BLaER1 treated with 17β-estradiol and CSF1 and Interleukin-3, amounts not matched to agents 10 nM and 100 nM (cell line): ENCODE measurements around the gene RNF208.

Source experiments
- H3K27ac ChIP-seq, 11 experiments: shearing (Covaris generic); formaldehyde crosslinking; 2 replicates each; pipeline ENCODE4 v1.8.1; 2022
- H3K27me3 ChIP-seq, 11 experiments: shearing (Covaris generic); formaldehyde crosslinking; 2 replicates each; pipeline ENCODE4 v1.8.1; 2022
- H3K36me3 ChIP-seq, 11 experiments: shearing (Covaris generic); formaldehyde crosslinking; 2 replicates each; pipeline ENCODE4 v1.8.1; 2022
- H3K4me1 ChIP-seq, 10 experiments: shearing (Covaris generic); formaldehyde crosslinking; 2 replicates each; pipeline ENCODE4 v1.8.1; 2022
- H3K4me2 ChIP-seq, 11 experiments: shearing (Covaris generic); formaldehyde crosslinking; 2 replicates each; pipeline ENCODE4 v1.8.1; 2022
- H3K4me3 ChIP-seq, 10 experiments: shearing (Covaris generic); formaldehyde crosslinking; 2 replicates each; pipeline ENCODE4 v1.8.1; 2022
- H3K9ac ChIP-seq, 11 experiments: shearing (Covaris generic); formaldehyde crosslinking; 2 replicates each; pipeline ENCODE4 v1.8.1; 2022
- H3K9me3 ChIP-seq, 11 experiments: shearing (Covaris generic); formaldehyde crosslinking; replicated peaks in 1 of 11; 2 replicates each; pipeline ENCODE4 v1.8.1; 2022
- H4K20me1 ChIP-seq, 11 experiments: shearing (Covaris generic); formaldehyde crosslinking; 2 replicates each; pipeline ENCODE4 v1.8.1; 2022
- Cebpa-rat ChIP-seq, 11 experiments: shearing (Covaris generic); IDR thresholded peaks; 2 replicates each; pipeline ENCODE4 v1.8.1; 2022

The RNF208 gene

GRCh38 chr9:137186385-137186784 lies 35.7 kb downstream of the RNF208 start:
- Histone ChIP-seq H3K4me1 (peaks cover 42 to 49% (median 44%) of the 10 kb centered on the region in 10 experiments), H3K9ac (peak overlapping the region in 10 of 11 experiments; percentile 6 to 95 (median 92); a peak in 16 of 22 replicates), H3K4me3 (peak overlapping the region in 8 of 10 experiments; percentile 83 to 99 (median 96); a peak in 10 of 20 replicates), H4K20me1 (peaks cover 12 to 91% (median 68%) of the 10 kb centered on the region in 11 experiments; a peak in 21 of 22 replicates), H3K4me2 (peak overlapping the region; percentile 93 to 100 (median 99)), H3K27me3 (no peaks in the 10 kb centered on the region), H3K36me3 (peaks cover 63 to 81% (median 77%) of the 10 kb centered on the region in 11 experiments), H3K27ac (no peak overlapping the region), H3K9me3 (no peaks in the 10 kb centered on the region)
- TF ChIP-seq Cebpa-rat (IDR thresholded peaks at IDR 0.05): no peak

DNA sequence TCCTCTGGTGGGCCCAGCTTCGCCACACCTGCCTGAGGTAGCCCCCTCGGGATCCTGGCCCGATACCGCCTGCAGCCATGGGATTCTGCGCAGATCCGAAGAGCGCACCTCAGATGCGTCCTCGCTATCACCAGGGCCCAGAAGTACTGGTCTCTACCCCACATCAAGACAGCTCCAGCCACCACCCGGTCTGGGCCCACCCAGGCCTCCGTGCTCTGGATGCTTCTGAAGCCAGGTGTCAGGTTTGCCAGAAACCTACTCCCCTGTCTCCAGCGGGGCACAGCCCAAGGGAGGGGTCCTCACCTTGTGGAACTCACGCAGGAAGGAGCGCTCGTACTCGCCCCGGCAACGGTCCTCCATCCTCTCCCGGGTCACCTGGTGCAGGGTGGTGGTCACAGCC lies 36.1 kb downstream of the RNF208 start:
- peak overlapping the region in 9 of 11 experiments; percentile 6 to 95 (median 29); a peak in 9 of 22 replicates for H3K9ac ChIP-seq
- peaks cover 11 to 91% (median 63%) of the 10 kb centered on the region in 11 experiments; a peak in 21 of 22 replicates for H4K20me1 ChIP-seq
- H3K36me3 ChIP-seq: peaks cover 64 to 81% (median 77%) of the 10 kb centered on the region in 11 experiments
- no peaks in the 10 kb centered on the region for H3K9me3 ChIP-seq
- no peak overlapping the region for H3K27ac ChIP-seq
- H3K4me1 ChIP-seq: peaks cover 38 to 45% (median 39%) of the 10 kb centered on the region in 10 experiments
- TF ChIP-seq Cebpa-rat (IDR thresholded peaks at IDR 0.05): no peak
- peak overlapping the region; percentile 93 to 100 (median 99); a peak in 21 of 22 replicates for H3K4me2 ChIP-seq
- peak overlapping the region in 2 of 10 experiments; percentile 84 to 94; a peak in 1 of 20 replicates for H3K4me3 ChIP-seq
- no peaks in the 10 kb centered on the region for H3K27me3 ChIP-seq

DNA sequence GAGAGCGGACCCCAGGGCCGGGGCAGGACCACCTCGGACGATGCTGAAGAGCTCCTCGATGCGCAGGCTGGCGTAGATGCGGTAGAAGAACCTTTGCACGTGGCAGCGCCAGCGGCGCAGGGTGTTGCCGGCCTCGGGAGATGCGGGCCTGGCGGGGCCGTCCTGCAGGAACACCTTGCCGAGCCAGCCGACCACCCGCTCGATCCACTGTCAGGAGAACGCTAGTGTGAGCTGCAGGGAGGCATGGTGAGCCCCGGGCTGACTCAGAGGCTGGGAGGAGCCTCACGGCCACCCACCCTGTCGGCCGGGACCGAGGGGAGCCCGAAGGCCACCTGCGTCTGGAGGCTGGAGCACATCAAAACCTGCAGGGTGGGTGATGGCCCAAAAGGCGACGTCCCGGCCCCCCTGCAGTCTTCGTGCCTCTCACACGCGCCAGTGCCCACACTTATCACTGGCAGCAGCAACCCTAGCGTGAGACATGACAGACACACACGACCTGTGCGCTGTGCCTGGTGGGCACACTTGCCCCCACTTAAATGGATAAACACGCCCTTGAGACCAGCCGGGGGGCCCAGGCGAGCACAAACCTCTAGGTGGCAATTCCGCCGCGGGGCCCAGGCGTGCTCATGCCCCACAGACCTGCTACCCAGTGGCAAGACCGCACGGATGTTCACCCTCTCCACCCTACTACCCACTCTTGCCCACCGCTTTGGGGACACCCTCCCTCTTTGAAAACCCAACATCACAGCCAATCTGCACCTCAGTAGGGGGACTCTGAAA lies 37.0 kb downstream of the RNF208 start:
- Histone ChIP-seq H3K4me1 (peaks cover 29 to 36% (median 31%) of the 10 kb centered on the region in 10 experiments), H3K9ac (peak overlapping the region in 4 of 11 experiments; percentile 10 to 29 (median 16); a peak in 2 of 22 replicates), H4K20me1 (peaks cover 10 to 91% (median 54%) of the 10 kb centered on the region in 11 experiments; a peak in 21 of 22 replicates), H3K9me3 (no peaks in the 10 kb centered on the region), H3K27me3 (no peaks in the 10 kb centered on the region), H3K27ac (no peak overlapping the region), H3K4me3 (no peak overlapping the region), H3K4me2 (0 out of 22 replicates have a peak overlapping the region, but pooled peaks of 1 of the 11 experiments have one; percentile 100), H3K36me3 (peaks cover 66 to 81% (median 77%) of the 10 kb centered on the region in 11 experiments)
- no peak for TF ChIP-seq Cebpa-rat (IDR thresholded peaks at IDR 0.05)

GRCh38 chr9:137183980-137184595 lies 38.0 kb downstream of the RNF208 start:
- no peak for TF ChIP-seq Cebpa-rat (IDR thresholded peaks at IDR 0.05)
- Histone ChIP-seq H4K20me1 (peaks cover 0 to 91% (median 45%) of the 10 kb centered on the region in 11 experiments; a peak in 20 of 22 replicates), H3K27me3 (no peaks in the 10 kb centered on the region), H3K4me1 (peaks cover 20 to 31% (median 25%) of the 10 kb centered on the region in 10 experiments), H3K4me3 (no peak overlapping the region), H3K9ac (no peak overlapping the region), H3K36me3 (peaks cover 68 to 86% (median 82%) of the 10 kb centered on the region in 11 experiments), H3K27ac (no peak overlapping the region), H3K9me3 (no peaks in the 10 kb centered on the region), H3K4me2 (no peak overlapping the region)

DNA sequence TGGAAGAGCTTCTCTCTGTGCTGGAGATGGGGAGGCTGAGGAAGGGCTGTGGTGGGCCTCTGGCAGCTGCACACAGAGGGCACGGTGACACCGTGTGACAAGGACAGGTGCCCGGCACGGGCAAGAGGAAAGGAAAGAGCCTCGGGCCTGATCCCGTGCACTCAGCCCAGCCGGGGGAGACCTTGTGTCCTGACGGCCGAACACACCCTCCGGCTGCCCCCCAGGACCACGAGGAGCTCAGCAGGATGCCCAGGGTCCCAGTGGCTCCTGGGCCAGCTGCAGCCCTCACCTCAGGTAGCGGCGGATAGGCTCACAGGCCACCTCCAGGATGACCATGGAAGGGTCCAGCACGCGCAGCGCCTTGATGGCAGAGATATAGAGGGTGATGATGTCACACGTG lies 39.2 kb downstream of the RNF208 start:
- Histone ChIP-seq H3K9ac (no peak overlapping the region; a peak in 2 of 22 replicates), H3K4me1 (peaks cover 22 to 43% (median 34%) of the 10 kb centered on the region in 10 experiments), H3K27ac (no peak overlapping the region), H3K4me3 (no peak overlapping the region), H3K27me3 (no peaks in the 10 kb centered on the region), H3K4me2 (no peak overlapping the region), H3K9me3 (no peaks in the 10 kb centered on the region), H4K20me1 (peaks cover 0 to 94% (median 38%) of the 10 kb centered on the region in 11 experiments; a peak in 17 of 22 replicates), H3K36me3 (peaks cover 78 to 98% (median 89%) of the 10 kb centered on the region in 11 experiments)
- TF ChIP-seq Cebpa-rat (IDR thresholded peaks at IDR 0.05): no peak

DNA sequence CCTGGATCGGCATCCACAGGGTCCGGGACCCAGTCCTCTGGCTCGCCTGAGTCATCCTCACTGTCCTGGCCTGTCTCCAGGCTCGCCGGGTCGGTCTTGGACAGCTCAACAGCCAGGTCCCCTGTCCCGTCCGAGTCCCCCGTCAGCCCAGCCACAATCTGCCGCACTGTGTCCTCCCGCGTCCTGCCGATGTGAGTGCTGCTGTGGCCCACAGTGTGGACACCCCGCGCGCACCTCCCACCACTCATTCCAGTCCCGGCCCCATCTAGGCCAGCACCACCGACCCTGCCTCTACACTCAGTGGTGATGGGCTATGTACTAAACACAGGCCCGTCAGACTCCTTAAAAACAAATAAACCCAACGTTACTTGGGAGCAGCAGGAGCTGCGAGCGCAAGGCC lies 40.4 kb downstream of the RNF208 start:
- Histone ChIP-seq H3K4me1 (peaks cover 13 to 36% (median 23%) of the 10 kb centered on the region in 10 experiments), H3K9ac (no peak overlapping the region), H3K9me3 (no peaks in the 10 kb centered on the region), H3K36me3 (peaks cover 80 to 100% (median 95%) of the 10 kb centered on the region in 11 experiments), H4K20me1 (peaks cover 0 to 87% (median 31%) of the 10 kb centered on the region in 11 experiments; a peak in 18 of 22 replicates), H3K27me3 (no peaks in the 10 kb centered on the region), H3K27ac (no peak overlapping the region), H3K4me2 (no peak overlapping the region), H3K4me3 (no peak overlapping the region)
- no peak for TF ChIP-seq Cebpa-rat (IDR thresholded peaks at IDR 0.05)

DNA sequence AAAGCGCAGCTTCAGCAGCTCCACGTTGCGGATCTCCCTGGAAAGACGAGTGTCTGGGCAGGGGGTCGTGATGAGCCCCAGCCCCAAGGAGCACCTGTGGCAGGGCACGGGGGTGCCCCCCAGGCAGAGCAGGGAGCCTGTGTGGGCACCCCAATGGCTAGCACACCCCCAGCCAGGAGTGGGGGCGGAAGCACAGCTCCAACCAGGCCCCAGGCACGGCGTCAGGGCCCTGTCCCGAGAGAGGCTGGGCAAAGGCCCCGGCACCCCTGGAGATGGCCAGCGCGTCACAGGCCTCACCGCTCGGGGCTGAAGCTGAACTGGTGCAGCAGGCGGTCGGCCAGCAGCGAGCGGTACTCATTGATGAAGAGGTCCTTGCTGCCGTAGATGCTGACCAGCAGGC lies 41.5 kb downstream of the RNF208 start:
- TF ChIP-seq Cebpa-rat (IDR thresholded peaks at IDR 0.05): no peak
- Histone ChIP-seq H3K36me3 (peaks cover 69 to 88% (median 84%) of the 10 kb centered on the region in 11 experiments), H3K9ac (no peak overlapping the region), H3K4me1 (peaks cover 14 to 28% (median 19%) of the 10 kb centered on the region in 10 experiments), H3K4me2 (no peak overlapping the region), H3K4me3 (no peak overlapping the region), H4K20me1 (peaks cover 0 to 87% (median 30%) of the 10 kb centered on the region in 11 experiments; a peak in 18 of 22 replicates), H3K27me3 (peaks cover 0 to 4% (median 0%) of the 10 kb centered on the region in 11 experiments; a peak in 4 of 22 replicates), H3K9me3 (no peaks in the 10 kb centered on the region), H3K27ac (no peak overlapping the region)

DNA sequence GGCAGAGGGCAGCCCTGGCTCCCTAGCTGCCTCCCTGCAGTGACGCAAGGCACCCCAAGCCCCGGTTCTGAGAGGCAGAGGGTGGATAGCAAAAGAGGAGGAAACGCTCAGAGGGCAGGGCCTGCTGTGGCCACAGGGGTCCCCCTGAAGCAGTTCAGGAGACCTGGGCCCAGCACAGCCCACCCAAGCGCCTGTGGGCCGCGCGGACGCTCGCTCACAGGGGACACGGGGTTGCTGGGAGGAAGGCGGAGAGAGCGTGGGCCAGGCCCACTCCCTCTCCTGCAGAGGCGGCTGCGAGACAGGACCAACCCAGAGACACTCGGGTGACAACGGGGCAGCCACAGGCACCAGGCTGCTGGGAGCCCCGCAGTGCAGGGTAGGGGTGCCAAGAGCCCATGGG lies 42.3 kb downstream of the RNF208 start:
- H3K4me3 ChIP-seq: no peak overlapping the region
- no peaks in the 10 kb centered on the region for H3K9me3 ChIP-seq

More for the DNA sequence above, 42.3 kb downstream of the RNF208 start:
- no peak overlapping the region for H3K9ac ChIP-seq
- H3K27ac ChIP-seq: no peak overlapping the region
- H3K4me2 ChIP-seq: no peak overlapping the region
- H3K27me3 ChIP-seq: peaks cover 0 to 11% (median 0%) of the 10 kb centered on the region in 11 experiments; a peak in 5 of 22 replicates
- peaks cover 62 to 81% (median 77%) of the 10 kb centered on the region in 11 experiments for H3K36me3 ChIP-seq
- TF ChIP-seq Cebpa-rat (IDR thresholded peaks at IDR 0.05): no peak
- H3K4me1 ChIP-seq: peaks cover 18 to 33% (median 26%) of the 10 kb centered on the region in 10 experiments
- H4K20me1 ChIP-seq: peaks cover 0 to 85% (median 30%) of the 10 kb centered on the region in 11 experiments; a peak in 18 of 22 replicates
